Measurements from ENCODE around the gene ZSWIM9.
"Not testable (repeated sequence)": the region's sequence is repeated elsewhere in the genome, so short reads cannot be mapped to it uniquely, and the experiment has no call there.

The ZSWIM9 gene

DNA sequence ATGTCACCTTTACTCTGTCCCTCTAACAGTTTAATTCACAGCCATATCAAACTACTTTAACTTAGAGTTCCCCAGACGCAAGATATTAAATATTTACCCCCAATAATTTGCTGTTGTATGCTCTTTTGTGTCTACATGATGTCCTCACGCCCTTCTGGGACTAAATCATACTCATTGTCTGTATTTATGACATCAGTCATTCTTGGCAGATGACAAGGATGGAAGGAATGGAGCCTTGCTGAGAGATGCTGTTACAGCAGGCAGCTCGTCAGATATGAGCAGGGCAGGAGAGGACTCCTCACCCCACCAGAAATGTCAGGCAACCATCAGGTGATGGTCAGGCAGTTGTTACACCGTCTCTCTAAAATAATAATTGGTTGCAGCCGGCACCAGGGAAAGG, 43.5 kb downstream of the ZSWIM9 start:
- no peak for DNase-seq (ENCODE audit: low read depth in 2 of 2)

DNA sequence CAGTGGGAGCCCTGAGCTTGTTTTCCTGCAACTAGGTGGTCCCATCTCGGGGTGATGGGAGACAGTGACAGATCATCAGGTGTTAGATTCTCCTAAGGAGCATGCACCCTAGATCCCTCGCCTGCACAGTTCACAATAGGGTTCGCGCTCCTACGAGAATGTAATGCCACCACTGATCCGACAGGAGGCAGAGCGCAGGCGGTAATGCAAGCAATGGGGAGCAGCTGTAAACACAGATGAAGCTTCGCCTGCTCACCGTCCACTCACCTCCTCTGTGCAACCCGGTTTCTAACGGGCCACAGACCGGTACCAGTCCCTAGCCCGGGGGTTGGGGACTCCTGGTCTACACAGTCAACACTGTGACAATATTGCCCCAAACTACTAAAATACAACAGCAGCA, 46.5 kb downstream of the ZSWIM9 start:
- DNase-seq (ENCODE audit: low read depth in 2 of 2): no peak

DNA sequence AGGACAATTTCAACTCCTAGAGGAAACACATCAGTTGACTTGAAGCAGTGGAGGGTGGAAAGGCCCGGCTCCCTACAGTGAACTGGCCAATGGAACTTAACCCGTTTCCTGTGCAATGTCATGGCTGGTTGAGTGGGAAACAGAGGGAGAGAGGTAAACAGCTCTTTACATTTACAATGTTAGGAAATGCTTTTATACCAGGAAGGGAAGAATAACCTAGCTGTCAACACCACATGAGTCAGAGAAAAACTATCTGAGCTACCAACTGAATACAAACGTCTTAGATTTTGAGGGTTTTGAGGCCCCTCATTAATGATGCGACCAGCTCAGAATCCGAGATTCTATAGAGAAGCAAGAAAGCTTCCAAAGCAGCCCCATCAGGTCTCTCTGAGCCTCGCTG, 48.5 kb downstream of the ZSWIM9 start:
- DNase-seq (ENCODE audit: low read depth in 2 of 2): no peak

DNA sequence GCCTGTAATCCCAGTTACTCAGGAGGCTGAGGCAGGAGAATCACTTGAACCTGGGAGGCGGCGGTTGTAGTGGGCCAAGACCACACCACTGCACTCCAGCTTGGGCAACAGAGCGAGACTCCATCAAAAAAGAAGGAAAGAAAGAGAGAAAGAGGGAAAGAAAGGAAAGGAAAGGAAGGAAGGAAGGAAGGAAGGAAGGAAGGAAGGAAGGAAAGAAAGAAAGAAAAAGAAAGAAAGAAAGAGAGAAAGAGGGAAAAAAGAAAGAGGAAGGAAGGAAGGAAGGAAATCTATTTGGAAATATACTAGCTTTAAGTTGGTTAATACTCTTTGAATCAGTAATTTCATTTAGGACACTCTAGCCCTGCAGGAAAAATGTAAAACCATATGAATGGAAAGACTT, 50.3 kb downstream of the ZSWIM9 start:
- DNase-seq (ENCODE audit: low read depth in 2 of 2): not testable (repeated sequence)

DNA sequence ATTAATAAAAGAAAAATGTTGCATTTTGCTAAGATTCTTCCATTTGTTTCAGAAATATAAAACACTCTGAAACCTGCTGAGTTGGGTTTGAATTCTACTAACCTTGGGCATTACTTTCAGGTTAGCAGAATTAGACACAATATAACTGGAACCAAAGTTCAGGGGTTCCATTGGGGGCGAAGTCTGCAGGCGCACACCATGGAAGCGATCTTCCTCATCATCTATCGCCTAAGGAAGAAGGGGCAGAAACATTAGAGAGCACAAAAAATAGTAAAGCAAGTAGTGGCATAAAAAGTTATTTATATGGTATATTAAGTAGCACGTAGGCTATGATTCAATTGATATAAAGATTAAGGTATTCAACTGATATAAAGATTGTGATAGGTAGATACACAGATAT, 51.1 kb downstream of the ZSWIM9 start:
- no peak for DNase-seq (ENCODE audit: low read depth in 2 of 2)

DNA sequence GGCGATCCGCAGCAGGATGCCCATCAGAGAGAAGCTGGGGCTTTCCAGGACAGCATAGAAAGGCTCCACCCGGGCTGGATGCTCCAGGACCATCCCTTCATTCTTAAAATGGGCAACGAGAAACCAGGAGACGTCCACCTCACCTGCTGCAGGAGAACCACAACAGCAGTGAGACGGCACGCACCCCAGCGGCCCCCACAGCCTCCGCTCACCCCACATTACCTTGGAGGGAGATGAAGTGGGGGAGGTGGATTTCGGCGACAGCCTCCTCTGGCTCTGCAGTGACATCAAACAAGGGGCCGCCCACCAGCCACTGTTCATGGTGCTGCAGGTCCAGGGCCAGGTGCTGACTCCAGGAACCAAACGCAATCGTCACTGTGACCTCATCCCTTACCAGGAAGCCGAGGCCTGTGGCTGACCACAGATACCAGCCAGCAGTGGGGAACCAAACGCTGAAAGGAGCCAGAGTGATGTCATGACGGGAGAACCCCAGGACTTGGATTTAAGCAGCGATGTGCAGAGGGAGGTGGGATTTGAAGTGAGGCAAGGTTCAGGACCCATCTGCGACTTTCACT, 60.2 kb downstream of the ZSWIM9 start:
- DNase-seq (ENCODE audit: low read depth in 2 of 2): peak; percentile 27 to 56

DNA sequence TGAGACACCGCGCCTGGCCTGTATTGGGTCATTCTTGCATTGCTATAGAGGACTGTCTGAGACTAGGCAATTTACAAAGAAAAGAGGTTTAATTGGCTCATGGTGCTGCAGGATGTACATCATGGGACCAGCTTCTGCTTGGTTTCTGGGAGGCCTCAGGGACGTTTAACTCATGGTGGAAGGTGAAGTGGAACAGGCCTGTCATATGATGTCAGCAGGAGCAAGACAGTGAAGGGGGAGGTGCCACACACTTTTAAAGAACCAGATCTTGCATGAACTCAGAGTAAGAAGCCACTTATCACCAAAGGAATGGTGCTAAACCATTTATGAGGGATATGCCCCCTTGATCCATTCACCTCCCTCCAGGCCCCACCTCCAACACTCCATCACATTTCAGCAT, 66.6 kb downstream of the ZSWIM9 start:
- DNase-seq (ENCODE audit: low read depth in 2 of 2): no peak

DNA sequence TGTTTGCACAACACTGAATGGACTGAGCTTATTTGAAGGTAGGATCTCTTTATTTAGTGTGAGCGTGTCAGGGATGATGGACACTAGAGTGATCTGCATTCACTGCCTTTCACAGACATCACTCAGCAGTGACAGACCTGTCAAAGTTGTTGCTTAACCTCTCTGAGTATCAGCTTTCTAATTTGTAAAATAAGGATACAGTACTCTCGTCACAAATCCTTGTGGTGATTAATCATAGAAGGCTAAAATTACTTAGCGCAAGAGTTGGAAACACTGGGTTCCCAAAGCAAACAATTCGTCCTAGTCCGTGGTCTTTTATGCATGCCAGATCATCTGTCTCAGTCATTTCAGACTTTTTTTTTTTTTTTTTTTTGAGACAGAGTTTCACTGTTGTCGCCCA, 68.6 kb downstream of the ZSWIM9 start:
- no peak for DNase-seq (ENCODE audit: low read depth in 2 of 2)

DNA sequence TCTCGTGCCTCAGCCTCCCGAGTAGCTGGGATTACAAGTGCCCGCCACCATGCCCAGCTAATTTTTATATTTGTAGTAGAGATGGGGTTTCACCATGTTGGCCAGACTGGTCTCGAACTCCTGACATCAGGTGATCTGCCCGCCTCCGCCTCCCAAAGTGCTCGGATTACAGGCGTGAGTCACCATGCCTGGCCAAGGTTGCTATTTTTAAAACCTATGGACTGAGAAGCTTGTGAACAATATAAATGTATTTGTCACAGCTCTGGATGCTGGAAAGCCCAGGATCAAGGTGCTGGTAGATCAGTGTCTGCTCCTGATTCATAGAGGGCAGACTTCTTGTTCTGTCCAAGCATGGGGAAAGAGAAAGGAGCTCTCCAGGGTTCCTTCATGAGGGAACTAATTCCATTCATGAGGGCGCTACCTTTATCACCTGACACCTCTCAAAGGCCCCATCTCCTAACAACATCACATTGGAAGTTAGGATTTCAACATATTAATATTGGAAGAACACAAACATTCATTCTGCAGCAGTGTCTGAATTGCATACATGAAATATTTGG, 69.2 kb downstream of the ZSWIM9 start:
- no peak for DNase-seq (ENCODE audit: low read depth in 2 of 2)

DNA sequence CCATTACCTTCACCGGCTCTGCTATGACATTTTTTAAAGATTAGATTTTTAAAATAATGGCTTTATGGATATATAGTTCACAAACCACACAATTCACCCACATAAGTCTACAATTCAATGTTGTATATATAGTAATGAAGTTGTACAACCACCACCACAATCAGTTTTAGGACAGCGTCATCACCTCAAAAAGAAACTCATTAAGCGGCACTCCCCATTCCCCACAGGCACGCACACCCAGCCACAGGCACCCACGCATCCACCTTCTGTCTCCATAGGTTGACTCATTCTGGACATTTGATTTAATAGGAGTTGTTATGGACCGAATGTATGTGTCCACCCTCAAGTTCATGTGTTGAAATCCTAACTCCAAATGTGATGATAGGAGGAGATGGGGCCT, 71.3 kb downstream of the ZSWIM9 start:
- not testable (repeated sequence) for DNase-seq (ENCODE audit: low read depth in 2 of 2)

DNA sequence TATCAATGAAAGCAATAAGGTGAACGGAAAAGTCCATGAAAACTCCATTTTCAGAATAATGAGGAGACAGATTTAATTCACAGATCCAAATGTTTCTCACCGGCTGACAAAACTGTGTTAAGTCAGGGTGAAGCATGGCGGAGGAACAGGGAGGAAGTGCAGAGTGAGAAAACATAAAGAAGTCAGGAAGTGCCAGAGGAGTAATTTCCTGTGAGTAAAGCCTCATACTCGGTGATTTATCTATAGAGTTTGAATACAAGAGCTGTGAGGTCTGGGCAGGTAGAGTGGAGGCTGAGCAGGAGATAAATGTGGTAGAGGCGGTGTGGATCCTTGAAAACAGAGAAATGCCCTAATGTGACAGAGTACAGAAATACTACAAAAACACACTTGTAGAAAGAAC, 73.8 kb downstream of the ZSWIM9 start:
- no peak for DNase-seq (ENCODE audit: low read depth in 2 of 2)

DNA sequence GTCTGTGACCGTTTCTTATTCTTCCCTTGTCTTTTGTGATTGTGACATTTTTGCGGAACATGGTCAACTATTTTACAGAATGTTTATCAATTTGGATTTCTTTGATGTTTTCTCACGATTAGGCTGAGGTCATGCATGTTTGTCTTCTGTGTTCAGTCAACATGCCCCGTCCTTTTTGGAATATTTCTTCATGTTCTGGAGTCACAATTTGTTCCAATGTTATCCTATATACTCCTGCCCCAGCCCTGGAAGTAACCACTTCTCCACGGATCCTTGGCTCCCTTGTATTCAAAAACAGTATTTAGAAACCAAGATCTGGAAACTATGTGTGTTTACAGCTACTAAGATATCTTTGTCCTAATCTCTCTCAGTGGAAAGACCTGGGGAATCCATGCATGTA, 75.6 kb downstream of the ZSWIM9 start:
- DNase-seq (ENCODE audit: low read depth in 2 of 2): no peak

DNA sequence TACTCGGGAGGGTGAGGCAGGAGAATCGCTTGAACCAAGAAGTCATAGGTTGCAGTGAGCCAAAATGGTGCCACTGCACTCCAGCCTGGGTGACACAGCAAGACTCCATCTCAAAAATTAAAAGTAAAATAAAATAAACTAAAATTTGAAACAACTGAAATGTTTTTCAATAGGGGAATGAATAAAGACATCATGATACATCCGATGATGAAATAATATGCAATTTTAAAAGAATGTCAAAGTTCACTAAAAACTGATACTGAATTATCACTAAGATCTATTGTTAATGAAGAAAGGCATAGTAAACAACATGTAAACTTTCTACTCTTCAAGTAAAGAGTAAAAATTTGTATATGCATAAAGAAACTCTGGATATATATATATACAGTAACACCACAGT, 76.7 kb downstream of the ZSWIM9 start:
- DNase-seq (ENCODE audit: low read depth in 2 of 2): no peak

All from stimulated activated CD8-positive, alpha-beta memory T cell treated with anti-CD3 and anti-CD28 coated beads, Interleukin-15, amount 100 ng/mL, for 48 hours (primary cell).